ENCODE measurements around the gene TOM1. TPM values are rescaled to one million over a fixed set of nuclear protein-coding genes. Genes with fewer than 3 reads are reported as not detected.

Gene TOM1
- polyA plus RNA-seq, 1 of the 3 experiments (the other 2 are of a cell fraction), result 26.9 TPM

DNA sequence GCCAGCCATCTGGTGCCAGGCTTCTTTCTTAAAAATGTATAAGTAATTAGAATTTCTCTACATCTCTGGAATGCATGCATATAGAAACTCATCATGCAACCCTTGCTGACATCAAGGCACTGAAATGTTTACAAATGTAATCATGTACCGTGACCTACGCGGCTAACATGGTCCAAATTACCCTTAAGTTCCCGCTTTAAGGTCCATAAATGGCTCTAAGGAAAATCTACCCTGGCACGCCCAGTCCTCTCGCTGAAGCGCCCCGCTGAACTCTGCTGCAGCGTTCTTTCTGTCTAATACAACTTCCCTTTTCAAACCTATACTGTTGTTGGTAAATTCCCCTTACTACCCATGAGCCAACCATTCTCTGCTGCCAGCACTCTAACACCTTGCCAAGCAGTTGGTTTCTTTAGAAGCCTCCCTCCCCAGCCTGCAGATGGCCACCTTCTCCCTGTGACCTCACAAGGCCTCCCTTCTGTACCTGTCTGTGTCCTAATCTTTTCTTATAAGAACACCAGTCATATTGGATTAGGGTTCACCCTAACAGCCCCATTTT lies 67.7 kb downstream of the TOM1 start:
- ChIA-PET CTCF (no interaction called here), POLR2A (no interaction called here)
- Histone ChIP-seq H3K27ac (ENCODE audit: low read depth in 2 of 2, low read length in 1 of 2) (no peak overlapping the region), H3K36me3 (replicated peaks in 1 of 2; ENCODE audit: control insufficient read depth in 1 of 2, insufficient read depth in 2 of 2, low read length in 1 of 2) (no peaks in the 10 kb centered on the region), H3K4me2 (no peak overlapping the region), H3F3A (replicated peaks; ENCODE audit: insufficient read depth) (peaks cover 3% of the 10 kb centered on the region), H3K4me1 (ENCODE audit: control insufficient read depth in 1 of 2, insufficient read depth in 2 of 2, low read depth in 1 of 2, low read length in 1 of 2) (peaks cover 3 to 5% of the 10 kb centered on the region in 2 experiments; a peak in 3 of 4 replicates), H2AFZ (ENCODE audit: low read depth) (no peak overlapping the region), H3K9me2 (no peaks in the 10 kb centered on the region), H3K79me2 (ENCODE audit: insufficient read depth) (no peaks in the 10 kb centered on the region), H3K27me3 (ENCODE audit: insufficient read depth) (no peaks in the 10 kb centered on the region), H3K4me3 (ENCODE audit: low read depth in 2 of 2, low read length in 1 of 2) (no peak overlapping the region), H3K9me3 (no peaks in the 10 kb centered on the region), H3K9ac (no peak overlapping the region), H4K20me1 (ENCODE audit: insufficient read depth) (no peaks in the 10 kb centered on the region)
- no peak for DNase-seq
- TF ChIP-seq NRF1 (IDR thresholded peaks at IDR 0.05; ENCODE audit: low read depth, low read length), result no peak
- no peak for TF ChIP-seq FOXJ3 (CRISPR knock-in tag; IDR thresholded peaks at IDR 0.05)
- no peak for TF ChIP-seq NFIC (IDR thresholded peaks at IDR 0.05; ENCODE audit: borderline replicate concordance)
- no peak for TF ChIP-seq GABPA (IDR thresholded peaks at IDR 0.05; ENCODE audit: low read depth)
- no peak for TF ChIP-seq JUND (IDR thresholded peaks at IDR 0.05)
- no peak for TF ChIP-seq SMC3 (IDR thresholded peaks at IDR 0.05; ENCODE audit: low read depth, low read length)
- no peak for TF ChIP-seq EZH2phosphoT487 (IDR thresholded peaks at IDR 0.05; ENCODE audit: borderline replicate concordance, low read depth)
- no peak for TF ChIP-seq POLR2AphosphoS5 (IDR thresholded peaks at IDR 0.05; ENCODE audit: low read depth, low read length)
- TF ChIP-seq, protein P1, sequence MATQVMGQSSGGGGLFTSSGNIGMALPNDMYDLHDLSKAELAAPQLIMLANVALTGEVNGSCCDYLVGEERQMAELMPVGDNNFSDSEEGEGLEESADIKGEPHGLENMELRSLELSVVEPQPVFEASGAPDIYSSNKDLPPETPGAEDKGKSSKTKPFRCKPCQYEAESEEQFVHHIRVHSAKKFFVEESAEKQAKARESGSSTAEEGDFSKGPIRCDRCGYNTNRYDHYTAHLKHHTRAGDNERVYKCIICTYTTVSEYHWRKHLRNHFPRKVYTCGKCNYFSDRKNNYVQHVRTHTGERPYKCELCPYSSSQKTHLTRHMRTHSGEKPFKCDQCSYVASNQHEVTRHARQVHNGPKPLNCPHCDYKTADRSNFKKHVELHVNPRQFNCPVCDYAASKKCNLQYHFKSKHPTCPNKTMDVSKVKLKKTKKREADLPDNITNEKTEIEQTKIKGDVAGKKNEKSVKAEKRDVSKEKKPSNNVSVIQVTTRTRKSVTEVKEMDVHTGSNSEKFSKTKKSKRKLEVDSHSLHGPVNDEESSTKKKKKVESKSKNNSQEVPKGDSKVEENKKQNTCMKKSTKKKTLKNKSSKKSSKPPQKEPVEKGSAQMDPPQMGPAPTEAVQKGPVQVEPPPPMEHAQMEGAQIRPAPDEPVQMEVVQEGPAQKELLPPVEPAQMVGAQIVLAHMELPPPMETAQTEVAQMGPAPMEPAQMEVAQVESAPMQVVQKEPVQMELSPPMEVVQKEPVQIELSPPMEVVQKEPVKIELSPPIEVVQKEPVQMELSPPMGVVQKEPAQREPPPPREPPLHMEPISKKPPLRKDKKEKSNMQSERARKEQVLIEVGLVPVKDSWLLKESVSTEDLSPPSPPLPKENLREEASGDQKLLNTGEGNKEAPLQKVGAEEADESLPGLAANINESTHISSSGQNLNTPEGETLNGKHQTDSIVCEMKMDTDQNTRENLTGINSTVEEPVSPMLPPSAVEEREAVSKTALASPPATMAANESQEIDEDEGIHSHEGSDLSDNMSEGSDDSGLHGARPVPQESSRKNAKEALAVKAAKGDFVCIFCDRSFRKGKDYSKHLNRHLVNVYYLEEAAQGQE (IDR thresholded peaks at IDR 0.05; ENCODE audit: low read depth, low read length), result no peak
- 95% methylated on average over 9 of the region's 9 CpGs for WGBS (ENCODE audit: low lambda C conversion rate)

DNA sequence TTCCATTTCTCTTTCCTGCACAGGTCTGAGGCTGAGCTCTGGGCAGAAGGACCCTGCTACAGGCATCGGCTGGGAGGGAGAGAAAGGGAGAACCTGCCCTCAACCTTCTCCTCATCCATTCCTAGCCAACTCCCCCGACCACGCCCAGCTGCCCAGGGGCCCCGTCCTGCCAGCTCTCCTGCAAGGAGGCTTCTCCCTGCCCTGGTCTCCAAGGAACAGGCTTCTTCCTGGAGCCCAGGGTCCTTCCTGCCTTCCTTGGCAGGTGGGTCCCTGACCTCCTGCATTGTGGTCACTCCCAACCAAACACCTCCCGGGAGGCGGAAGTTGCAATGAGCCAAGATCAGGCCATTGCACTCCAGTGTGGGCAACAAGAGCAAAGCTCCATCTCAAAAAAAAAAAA lies 68.7 kb downstream of the TOM1 start:
- H3K4me3 ChIP-seq (ENCODE audit: low read depth in 2 of 2, low read length in 1 of 2), result no peak overlapping the region
- H3K9me2 ChIP-seq, result no peaks in the 10 kb centered on the region
- no peak for DNase-seq
- ChIA-PET CTCF (interaction anchor here (0.9 to 1.7 kb wide), 3 partner anchors 9 to 578 kb away, joined by 3 to 5 read pairs (median 5); no protein-coding TSS in a partner anchor), POLR2A (no interaction called here)
- no peak overlapping the region for H3K4me2 ChIP-seq
- TF ChIP-seq, protein P2, sequence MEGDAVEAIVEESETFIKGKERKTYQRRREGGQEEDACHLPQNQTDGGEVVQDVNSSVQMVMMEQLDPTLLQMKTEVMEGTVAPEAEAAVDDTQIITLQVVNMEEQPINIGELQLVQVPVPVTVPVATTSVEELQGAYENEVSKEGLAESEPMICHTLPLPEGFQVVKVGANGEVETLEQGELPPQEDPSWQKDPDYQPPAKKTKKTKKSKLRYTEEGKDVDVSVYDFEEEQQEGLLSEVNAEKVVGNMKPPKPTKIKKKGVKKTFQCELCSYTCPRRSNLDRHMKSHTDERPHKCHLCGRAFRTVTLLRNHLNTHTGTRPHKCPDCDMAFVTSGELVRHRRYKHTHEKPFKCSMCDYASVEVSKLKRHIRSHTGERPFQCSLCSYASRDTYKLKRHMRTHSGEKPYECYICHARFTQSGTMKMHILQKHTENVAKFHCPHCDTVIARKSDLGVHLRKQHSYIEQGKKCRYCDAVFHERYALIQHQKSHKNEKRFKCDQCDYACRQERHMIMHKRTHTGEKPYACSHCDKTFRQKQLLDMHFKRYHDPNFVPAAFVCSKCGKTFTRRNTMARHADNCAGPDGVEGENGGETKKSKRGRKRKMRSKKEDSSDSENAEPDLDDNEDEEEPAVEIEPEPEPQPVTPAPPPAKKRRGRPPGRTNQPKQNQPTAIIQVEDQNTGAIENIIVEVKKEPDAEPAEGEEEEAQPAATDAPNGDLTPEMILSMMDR (IDR thresholded peaks at IDR 0.05), result no peak
- TF ChIP-seq, protein P3, sequence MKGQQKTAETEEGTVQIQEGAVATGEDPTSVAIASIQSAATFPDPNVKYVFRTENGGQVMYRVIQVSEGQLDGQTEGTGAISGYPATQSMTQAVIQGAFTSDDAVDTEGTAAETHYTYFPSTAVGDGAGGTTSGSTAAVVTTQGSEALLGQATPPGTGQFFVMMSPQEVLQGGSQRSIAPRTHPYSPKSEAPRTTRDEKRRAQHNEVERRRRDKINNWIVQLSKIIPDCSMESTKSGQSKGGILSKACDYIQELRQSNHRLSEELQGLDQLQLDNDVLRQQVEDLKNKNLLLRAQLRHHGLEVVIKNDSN (IDR thresholded peaks at IDR 0.05; ENCODE audit: borderline replicate concordance, low read depth), result no peak
- TF ChIP-seq RXRA (IDR thresholded peaks at IDR 0.05; ENCODE audit: borderline replicate concordance, low read depth) (no peak), MXI1 (IDR thresholded peaks at IDR 0.05; ENCODE audit: low read depth, low read length) (no peak), JUND (IDR thresholded peaks at IDR 0.05) (no peak), MEF2A (IDR thresholded peaks at IDR 0.05; ENCODE audit: borderline replicate concordance, low read depth) (no peak), FOXJ3 (CRISPR knock-in tag; IDR thresholded peaks at IDR 0.05) (no peak), EZH2phosphoT487 (IDR thresholded peaks at IDR 0.05; ENCODE audit: borderline replicate concordance, low read depth) (no peak), YY1 (IDR thresholded peaks at IDR 0.05; ENCODE audit: low read depth) (no peak)
- H3K36me3 ChIP-seq (replicated peaks in 1 of 2; ENCODE audit: control insufficient read depth in 1 of 2, insufficient read depth in 2 of 2, low read length in 1 of 2), result no peaks in the 10 kb centered on the region
- H3F3A ChIP-seq (replicated peaks; ENCODE audit: insufficient read depth), result peaks cover 3% of the 10 kb centered on the region
- no peaks in the 10 kb centered on the region for H3K79me2 ChIP-seq (ENCODE audit: insufficient read depth)
- peaks cover 3 to 5% of the 10 kb centered on the region in 2 experiments; a peak in 3 of 4 replicates for H3K4me1 ChIP-seq (ENCODE audit: control insufficient read depth in 1 of 2, insufficient read depth in 2 of 2, low read depth in 1 of 2, low read length in 1 of 2)
- no peaks in the 10 kb centered on the region for H3K9me3 ChIP-seq
- H2AFZ ChIP-seq (ENCODE audit: low read depth), result no peak overlapping the region
- no peak overlapping the region for H3K9ac ChIP-seq
- no peak overlapping the region for H3K27ac ChIP-seq (ENCODE audit: low read depth in 2 of 2, low read length in 1 of 2)
- WGBS (ENCODE audit: low lambda C conversion rate), result 82% methylated on average over 6 of the region's 6 CpGs
- no peaks in the 10 kb centered on the region for H3K27me3 ChIP-seq (ENCODE audit: insufficient read depth)
- no peaks in the 10 kb centered on the region for H4K20me1 ChIP-seq (ENCODE audit: insufficient read depth)

Data from SK-N-SH (cell line).